Activated gamma-delta T cell treated with anti-CD3 and anti-CD28 coated beads, Interleukin-2, amount 50 U/mL, for 16 hours (primary cell): Measurements from ENCODE around the gene FHIP1A.
A peak's percentile ranks its signal among the peaks of the same experiment; 100 is the strongest.
"Not testable (repeated sequence)": the region's sequence is repeated elsewhere in the genome, so short reads cannot be mapped to it uniquely, and the experiment has no call there.

Experiments used
- DNase-seq: peaks from one replicate; pipeline ENCODE4 v3.0.0-alpha.2; 2020; ENCODE audit warnings: low read depth

Gene FHIP1A

GRCh38 chr4:151408630-151409469 is at the start of gene FHIP1A:
Gene FHIP1A, plus strand, starts transcription at chr4:151409176. Its CDS starts 157,084 bp downstream, at chr4:151566260.
- DNase-seq = peak; percentile 56

- no peak for DNase-seq
These were observed 49.4 kb upstream of the FHIP1A start for GRCh38 chr4:151359576-151359975.

- DNase-seq = no peak
These were observed 47.9 kb upstream of the FHIP1A start for GRCh38 chr4:151361126-151361525.

- DNase-seq = no peak
These were observed 47.0 kb upstream of the FHIP1A start for GRCh38 chr4:151361966-151362365.

- DNase-seq = peak; percentile 48
These were observed 46.4 kb upstream of the FHIP1A start for GRCh38 chr4:151362404-151363164.

GRCh38 chr4:151376540-151376939 is 32.4 kb upstream of the FHIP1A start:
- DNase-seq = no peak

- no peak for DNase-seq
These were observed 19.7 kb upstream of the FHIP1A start for GRCh38 chr4:151389311-151389710.

- not testable (repeated sequence) for DNase-seq
These were observed 19.2 kb upstream of the FHIP1A start for GRCh38 chr4:151389799-151390198.

GRCh38 chr4:151395873-151396272 is 13.1 kb upstream of the FHIP1A start:
- no peak for DNase-seq

GRCh38 chr4:151400343-151400742 is 8.6 kb upstream of the FHIP1A start:
- DNase-seq = no peak

- DNase-seq = no peak
These were observed 7.2 kb upstream of the FHIP1A start for GRCh38 chr4:151401739-151402138.

GRCh38 chr4:151402145-151402865 is 6.7 kb upstream of the FHIP1A start:
- no peak for DNase-seq

GRCh38 chr4:151403656-151404055 is 5.3 kb upstream of the FHIP1A start:
- DNase-seq = no peak

GRCh38 chr4:151404802-151405201 is 4.2 kb upstream of the FHIP1A start:
- not testable (repeated sequence) for DNase-seq

GRCh38 chr4:151407018-151407417 is 2.0 kb upstream of the FHIP1A start:
- no peak for DNase-seq

GRCh38 chr4:151407466-151408379 is 1.3 kb upstream of the FHIP1A start:
- no peak for DNase-seq

GRCh38 chr4:151408380-151408629 is 671 bp upstream of the FHIP1A start:
- no peak for DNase-seq

GRCh38 chr4:151409470-151410313 is 716 bp downstream of the FHIP1A start:
- no peak for DNase-seq

GRCh38 chr4:151415978-151416377 is 7.0 kb downstream of the FHIP1A start:
- DNase-seq = no peak

GRCh38 chr4:151417164-151417571 is 8.2 kb downstream of the FHIP1A start:
- no peak for DNase-seq
